GM18505 (cell line): ENCODE measurements around the gene ILK.

Experiments
- ATAC-seq: cut with Tn5 transposase; IDR thresholded peaks from one replicate; pipeline ENCODE4 v1.9.1; 2021; ENCODE audit not compliant: unreplicated experiment
- POLR2A ChIP-seq: IDR thresholded peaks from 4 replicates; pipeline ENCODE4 v1.6.1; 2011; ENCODE audit warnings: borderline replicate concordance; ENCODE audit not compliant: insufficient read depth, insufficient read length; ENCODE audit errors: extremely low read depth

Gene ILK

DNA sequence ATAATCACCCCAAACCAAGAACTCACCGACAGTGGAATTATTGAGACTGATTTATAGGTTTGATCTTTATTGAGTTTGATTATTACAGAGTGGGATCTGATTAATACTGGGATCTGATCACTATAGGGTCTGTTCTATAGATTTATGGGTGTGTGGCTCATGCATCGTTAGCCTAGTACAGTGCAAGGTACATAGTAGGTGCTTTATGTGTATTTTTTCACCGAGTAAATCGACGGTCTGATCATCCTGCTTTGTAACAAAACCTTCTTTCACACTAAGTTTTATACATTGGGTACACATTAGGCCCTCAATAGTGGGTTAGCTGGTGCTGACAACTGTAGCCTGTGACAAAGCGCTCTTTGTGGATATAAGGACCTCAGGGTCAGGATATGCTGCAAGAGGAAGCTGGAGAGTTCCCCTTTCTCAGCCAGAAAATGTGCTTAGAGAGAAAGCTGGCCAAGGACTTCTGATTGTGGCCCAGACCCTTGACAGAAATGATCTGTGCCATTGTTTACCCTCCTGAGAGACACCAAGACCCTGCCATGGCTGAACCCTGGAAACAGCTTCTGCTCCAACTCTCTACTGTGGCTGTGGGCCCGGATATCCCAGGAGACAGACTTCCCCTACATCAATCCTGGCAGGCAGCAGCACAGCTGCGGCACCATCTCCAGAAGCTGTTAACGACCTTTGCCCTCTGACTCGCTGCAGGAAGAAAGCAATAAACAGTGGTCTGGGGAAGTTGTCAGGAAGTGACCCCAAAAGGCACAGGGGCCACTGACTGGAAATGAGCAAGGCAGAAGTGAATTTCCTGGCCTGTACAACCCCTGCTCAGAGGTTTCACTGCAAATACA is 31.7 kb downstream of the ILK start:
- TF ChIP-seq POLR2A: no peak
- ATAC-seq: no peak

- TF ChIP-seq POLR2A: no peak
- no peak for ATAC-seq
These were observed 32.9 kb downstream of the ILK start for GRCh38 chr11:6636480-6636879.

- ATAC-seq: no peak
- no peak for TF ChIP-seq POLR2A
These were observed 34.3 kb downstream of the ILK start for GRCh38 chr11:6637871-6638270.

GRCh38 chr11:6638429-6638828 is 34.9 kb downstream of the ILK start:
- no peak for ATAC-seq
- TF ChIP-seq POLR2A: no peak

GRCh38 chr11:6640036-6640984 is 36.7 kb downstream of the ILK start:
- ATAC-seq: no peak

GRCh38 chr11:6640985-6641701 is 37.6 kb downstream of the ILK start:
- TF ChIP-seq POLR2A: no peak
- no peak for ATAC-seq

More at GRCh38 chr11:6640036-6640984, 36.7 kb downstream of the ILK start:
- TF ChIP-seq POLR2A: no peak

- no peak for ATAC-seq
- TF ChIP-seq POLR2A: no peak
These were observed 39.4 kb downstream of the ILK start for GRCh38 chr11:6642957-6643356.

- TF ChIP-seq POLR2A: no peak
- no peak for ATAC-seq
These were observed 42.5 kb downstream of the ILK start for GRCh38 chr11:6646071-6646470.

- peak; percentile 12 for ATAC-seq
- no peak for TF ChIP-seq POLR2A
These were observed 43.0 kb downstream of the ILK start for GRCh38 chr11:6646576-6646917.

GRCh38 chr11:6646918-6647679 is 43.5 kb downstream of the ILK start:
- no peak for TF ChIP-seq POLR2A
- peak; percentile 93 for ATAC-seq

DNA sequence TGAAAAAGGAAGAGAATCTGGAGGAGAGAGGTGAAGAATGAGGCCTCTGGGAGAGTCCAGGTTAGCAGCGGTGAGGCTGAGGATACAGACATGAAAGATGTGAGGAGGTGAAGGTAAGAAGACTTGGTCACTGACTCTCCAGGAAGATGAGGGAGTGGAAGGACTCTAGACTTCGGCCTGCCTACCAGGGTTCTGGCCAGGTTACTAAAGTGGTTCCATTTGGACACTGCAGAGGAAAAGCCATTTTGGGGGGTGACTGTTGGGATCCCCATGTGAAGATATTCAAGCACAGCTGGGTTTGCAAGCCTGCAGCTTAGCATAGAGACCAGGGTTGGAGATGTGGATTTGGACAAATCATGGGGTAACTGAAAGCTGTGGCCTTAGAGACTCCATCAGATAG is 44.3 kb downstream of the ILK start:
- TF ChIP-seq POLR2A: no peak
- ATAC-seq: no peak

GRCh38 chr11:6648501-6648900 is 44.9 kb downstream of the ILK start:
- no peak for TF ChIP-seq POLR2A
- ATAC-seq: no peak
